ENCODE results near the gene MDFI.

The MDFI gene

GRCh38 chr6:41638002-41638934 lies at the start of gene MDFI:
Gene MDFI (plus strand): TSS chr6:41638468. CDS start chr6:41638750, 282 bp downstream.
- DNase-seq = peak in 1 of 2 experiments; percentile 14

- DNase-seq = no peak
Observed at GRCh38 chr6:41589223-41589622, 49.0 kb upstream of the MDFI start.

DNA sequence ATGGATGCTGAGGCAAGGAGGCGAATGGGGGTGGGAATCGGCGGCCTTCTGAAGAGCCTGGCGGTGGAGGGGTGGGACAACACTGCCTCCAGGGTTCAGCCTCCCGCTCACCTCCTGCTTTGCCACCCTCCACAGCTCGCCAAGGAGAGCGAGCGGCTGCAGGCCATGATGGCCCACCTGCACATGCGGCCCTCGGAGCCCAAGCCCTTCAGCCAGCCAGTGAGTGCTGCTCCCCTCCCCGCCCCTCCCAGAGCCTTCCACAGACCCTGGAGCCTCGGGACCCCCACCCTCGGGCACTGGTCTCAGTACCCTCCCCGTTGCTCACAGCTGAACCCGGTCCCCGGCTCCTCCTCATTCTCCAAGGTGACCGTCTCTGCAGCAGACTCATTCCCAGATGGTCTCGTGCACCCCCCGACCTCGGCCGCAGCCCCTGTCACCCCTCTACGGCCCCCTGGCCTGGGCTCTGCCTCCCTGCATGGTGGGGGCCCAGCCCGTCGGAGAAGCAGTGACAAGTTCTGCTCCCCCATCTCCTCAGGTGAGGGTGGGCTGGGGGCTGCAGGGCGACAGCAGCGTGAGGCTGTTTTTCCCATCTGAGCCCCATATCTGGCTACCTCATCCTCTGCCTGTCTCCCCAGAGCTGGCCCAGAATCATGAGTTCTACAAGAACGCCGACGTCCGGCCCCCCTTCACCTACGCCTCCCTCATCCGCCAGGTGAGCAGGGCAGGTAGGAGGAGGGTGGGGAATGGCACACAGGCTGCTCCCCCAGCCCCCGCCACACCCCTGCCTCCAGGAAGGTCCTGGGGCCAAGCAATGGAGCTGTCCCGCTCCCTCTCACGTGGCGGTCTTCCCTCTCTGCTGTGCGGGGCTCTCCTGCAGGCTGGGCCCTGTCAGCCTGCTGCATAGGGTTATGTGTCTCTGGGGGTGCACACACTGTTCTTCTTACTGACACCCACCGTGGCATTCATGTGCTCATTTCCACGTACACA lies 48.3 kb upstream of the MDFI start:
- DNase-seq = no peak

- no peak for DNase-seq
Observed at GRCh38 chr6:41591122-41591521, 47.1 kb upstream of the MDFI start.

DNA sequence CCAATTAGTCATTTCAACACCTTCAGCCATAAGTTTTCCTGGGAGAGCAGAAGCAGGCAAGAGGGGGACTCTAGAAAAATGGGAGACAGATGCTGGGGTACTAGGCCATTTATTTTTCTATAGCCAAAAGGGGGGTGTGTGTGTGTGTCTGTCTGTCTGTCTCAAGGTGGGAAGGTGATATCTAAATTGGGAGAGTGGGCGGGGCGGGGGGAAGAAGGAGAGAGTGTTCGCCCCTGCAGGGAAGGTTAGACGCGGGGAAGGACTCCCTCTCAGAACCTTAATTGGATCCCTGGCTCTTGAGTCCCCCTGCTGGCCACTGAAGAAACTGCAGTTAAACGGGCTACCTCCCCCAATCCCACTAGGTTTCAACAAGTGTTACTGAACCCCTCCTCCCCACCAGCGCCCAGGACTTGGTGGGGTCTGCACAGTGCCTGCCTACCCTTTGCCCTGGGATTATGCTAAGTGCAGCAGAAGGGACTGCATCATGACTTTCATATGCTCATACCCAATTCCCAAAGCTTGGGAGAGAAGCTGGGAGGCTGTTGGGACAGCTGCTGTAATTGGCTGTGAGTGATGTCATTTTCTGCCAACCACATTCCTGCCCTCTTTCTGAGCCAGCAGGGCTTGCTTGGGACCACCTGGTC lies 46.3 kb upstream of the MDFI start:
- DNase-seq = peak; percentile 69 to 81

GRCh38 chr6:41593406-41593805 lies 44.9 kb upstream of the MDFI start:
- no peak for DNase-seq

GRCh38 chr6:41593839-41594238 lies 44.4 kb upstream of the MDFI start:
- DNase-seq = no peak

DNA sequence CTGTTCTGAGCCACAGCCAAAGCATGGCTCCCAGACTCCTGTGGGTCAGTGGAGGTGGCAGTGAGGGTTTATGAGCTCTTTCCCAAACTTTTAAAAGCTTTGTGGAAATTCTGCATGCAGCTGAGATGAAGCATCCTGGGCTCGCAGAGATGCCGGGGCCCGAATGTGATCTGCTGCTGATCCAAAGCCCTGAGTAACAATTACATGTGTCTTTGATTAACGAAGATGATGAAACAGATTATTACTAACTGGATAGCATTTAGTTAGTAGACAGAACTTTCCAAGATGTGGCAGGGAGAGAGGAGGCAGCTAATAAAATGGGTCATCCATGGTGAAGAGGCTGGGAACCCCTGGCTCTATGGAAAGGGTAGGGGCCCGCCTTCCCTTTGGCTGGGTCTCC lies 43.9 kb upstream of the MDFI start:
- no peak for DNase-seq

DNA sequence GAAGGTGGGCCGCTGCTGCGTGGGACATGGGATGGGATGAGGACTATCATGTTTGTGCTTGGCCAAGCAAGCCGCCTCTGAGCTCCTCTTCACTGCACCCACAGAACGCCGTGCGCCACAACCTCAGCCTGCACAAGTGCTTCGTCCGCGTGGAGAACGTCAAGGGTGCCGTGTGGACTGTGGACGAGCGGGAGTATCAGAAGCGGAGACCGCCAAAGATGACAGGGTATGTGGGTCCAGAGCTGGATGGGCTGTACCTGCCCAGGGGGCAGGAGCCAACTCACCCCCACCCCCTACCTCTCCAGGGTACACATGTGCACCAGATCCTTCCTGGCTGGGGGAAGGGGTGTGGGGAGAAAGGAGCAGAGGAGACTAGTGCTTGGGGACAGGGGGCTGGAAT lies 43.5 kb upstream of the MDFI start:
- DNase-seq = no peak

GRCh38 chr6:41595166-41595565 lies 43.1 kb upstream of the MDFI start:
- no peak for DNase-seq

GRCh38 chr6:41596096-41596685 lies 42.1 kb upstream of the MDFI start:
- DNase-seq = no peak

DNA sequence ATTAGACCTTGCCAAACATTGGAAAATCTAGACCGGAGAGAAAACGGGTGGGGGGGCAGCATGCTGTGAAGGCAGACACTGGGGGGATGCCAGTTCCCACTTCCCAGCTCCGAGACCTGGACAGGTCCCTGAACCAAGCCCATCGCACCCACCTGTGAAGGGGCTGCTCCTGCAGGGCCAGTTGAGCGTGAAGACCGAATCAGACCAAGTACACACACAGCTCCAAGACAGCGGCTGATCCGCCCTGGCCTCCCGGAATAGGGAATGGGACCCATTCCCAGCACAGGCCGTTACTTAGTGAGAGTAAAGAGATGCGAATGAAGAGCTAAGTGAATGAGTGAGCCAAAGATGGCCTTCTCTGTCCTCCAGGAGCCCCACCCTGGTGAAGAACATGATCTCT lies 41.5 kb upstream of the MDFI start:
- no peak for DNase-seq

DNA sequence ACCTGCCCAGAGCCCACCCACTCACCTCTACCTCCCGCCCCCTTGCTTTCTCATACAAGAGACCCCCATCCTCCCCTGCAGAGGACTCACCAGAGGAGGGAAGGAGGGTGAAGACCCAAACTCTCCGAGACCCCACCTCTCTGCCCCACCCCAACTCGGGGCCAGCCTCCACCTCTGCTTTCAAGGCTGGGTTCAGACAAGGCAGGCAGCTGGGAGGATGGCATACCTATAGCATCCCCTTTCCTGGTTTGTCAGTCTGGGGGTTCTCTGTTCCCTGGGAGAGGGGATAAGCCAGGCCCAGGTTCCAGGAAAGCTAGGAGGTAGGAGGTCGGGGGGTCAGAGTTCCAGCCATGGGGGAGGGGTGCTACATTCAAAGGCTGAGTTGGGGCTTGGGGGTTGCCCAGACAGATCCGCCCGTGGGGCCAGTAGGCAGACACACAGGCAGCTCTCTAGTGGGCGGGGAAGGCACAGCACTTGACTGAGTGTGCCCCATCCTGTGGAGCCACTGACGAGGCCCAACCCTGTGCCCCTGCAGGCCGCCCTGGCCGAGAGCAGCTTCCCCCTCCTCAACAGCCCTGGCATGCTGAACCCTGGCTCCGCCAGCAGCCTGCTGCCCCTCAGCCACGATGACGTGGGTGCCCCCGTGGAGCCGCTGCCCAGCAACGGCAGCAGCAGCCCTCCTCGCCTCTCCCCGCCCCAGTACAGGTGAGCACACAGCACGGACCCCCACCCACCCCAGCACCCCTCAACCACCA lies 40.8 kb upstream of the MDFI start:
- DNase-seq = no peak

DNA sequence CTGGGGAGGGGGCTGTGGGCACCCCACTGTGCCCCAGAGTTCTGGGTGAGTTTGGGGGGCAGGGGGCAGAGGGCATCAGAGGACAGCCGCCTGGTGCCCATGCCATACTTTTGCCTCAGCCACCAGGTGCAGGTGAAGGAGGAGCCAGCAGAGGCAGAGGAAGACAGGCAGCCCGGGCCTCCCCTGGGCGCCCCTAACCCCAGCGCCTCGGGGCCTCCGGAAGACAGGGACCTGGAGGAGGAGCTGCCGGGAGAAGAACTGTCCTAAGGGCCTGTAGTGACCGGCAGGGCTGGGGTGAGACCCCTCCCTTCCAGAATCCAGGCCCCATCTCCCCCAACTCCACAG lies 39.6 kb upstream of the MDFI start:
- no peak for DNase-seq

GRCh38 chr6:41599015-41599851 lies 39.0 kb upstream of the MDFI start:
- no peak for DNase-seq

GRCh38 chr6:41599852-41600445 lies 38.3 kb upstream of the MDFI start:
- DNase-seq = no peak

GRCh38 chr6:41600499-41601247 lies 37.6 kb upstream of the MDFI start:
- DNase-seq = no peak

- no peak for DNase-seq
Observed at GRCh38 chr6:41601248-41601549, 37.1 kb upstream of the MDFI start.

GRCh38 chr6:41602422-41602743 lies 35.9 kb upstream of the MDFI start:
- no peak for DNase-seq

All from Kasumi-1 (cell line).